HEK293 (cell line): ENCODE measurements around the gene DVL1.

ENCODE experiments used
- KLF10 ChIP-seq: fragments of 450-650 bp; IDR thresholded peaks from 2 replicates; pipeline ENCODE4 v1.5.1; 2018; ENCODE audit warnings: missing biosample characterization, mild to moderate bottlenecking, missing genetic modification characterization
- KLF8 ChIP-seq: fragments of 450-650 bp; formaldehyde crosslinking; IDR thresholded peaks from 2 replicates; pipeline ENCODE4 v1.5.1; 2016; ENCODE audit warnings: missing biosample characterization, missing genetic modification characterization
- ZBTB7A ChIP-seq: fragments of 450-650 bp; formaldehyde crosslinking; IDR thresholded peaks from 2 replicates; pipeline ENCODE4 v1.5.1; 2016; ENCODE audit warnings: low read depth, missing biosample characterization, missing genetic modification characterization
- ZNF24 ChIP-seq: fragments of 450-650 bp; formaldehyde crosslinking; IDR thresholded peaks from 2 replicates; pipeline ENCODE4 v1.5.1; 2016; ENCODE audit warnings: missing biosample characterization, missing genetic modification characterization
- ZNF324 ChIP-seq: fragments of 450-650 bp; formaldehyde crosslinking; IDR thresholded peaks from 2 replicates; pipeline ENCODE4 v1.5.1; 2016; ENCODE audit warnings: missing biosample characterization, missing genetic modification characterization
- ZNF473 ChIP-seq: fragments of 450-650 bp; formaldehyde crosslinking; IDR thresholded peaks from 2 replicates; pipeline ENCODE4 v1.5.1; 2017; ENCODE audit warnings: missing biosample characterization, missing genetic modification characterization
- ZNF521 ChIP-seq: fragments of 450-650 bp; formaldehyde crosslinking; IDR thresholded peaks from 2 replicates; pipeline ENCODE4 v1.5.1; 2017; ENCODE audit warnings: missing biosample characterization, mild to moderate bottlenecking, missing genetic modification characterization
- ZNF558 ChIP-seq: fragments of 450-650 bp; formaldehyde crosslinking; IDR thresholded peaks from 2 replicates; pipeline ENCODE4 v1.5.1; 2016; ENCODE audit warnings: missing biosample characterization, missing genetic modification characterization
- ZNF792 ChIP-seq: fragments of 450-650 bp; formaldehyde crosslinking; IDR thresholded peaks from 2 replicates; pipeline ENCODE4 v1.5.1; 2016; ENCODE audit warnings: missing biosample characterization, missing genetic modification characterization
- ZSCAN30 ChIP-seq: fragments of 450-650 bp; IDR thresholded peaks from 2 replicates; pipeline ENCODE4 v1.5.1; 2018; ENCODE audit warnings: missing biosample characterization, mild to moderate bottlenecking, missing genetic modification characterization, moderate library complexity
- TF ChIP-seq, protein P1 (sequence below): fragments of 450-650 bp; formaldehyde crosslinking; optimal IDR thresholded peaks from 2 replicates; pipeline ENCODE3; 2016; ENCODE audit warnings: missing biosample characterization, mild to moderate bottlenecking, missing genetic modification characterization
- TF ChIP-seq, protein P2 (sequence below): fragments of 450-650 bp; formaldehyde crosslinking; IDR thresholded peaks from 2 replicates; pipeline ENCODE4 v1.5.1; 2016; ENCODE audit warnings: missing biosample characterization, missing genetic modification characterization
- TF ChIP-seq, protein P3 (sequence below): fragments of 450-650 bp; formaldehyde crosslinking; IDR thresholded peaks from 2 replicates; pipeline ENCODE4 v1.5.1; 2016; ENCODE audit warnings: missing biosample characterization, missing genetic modification characterization

DNA sequence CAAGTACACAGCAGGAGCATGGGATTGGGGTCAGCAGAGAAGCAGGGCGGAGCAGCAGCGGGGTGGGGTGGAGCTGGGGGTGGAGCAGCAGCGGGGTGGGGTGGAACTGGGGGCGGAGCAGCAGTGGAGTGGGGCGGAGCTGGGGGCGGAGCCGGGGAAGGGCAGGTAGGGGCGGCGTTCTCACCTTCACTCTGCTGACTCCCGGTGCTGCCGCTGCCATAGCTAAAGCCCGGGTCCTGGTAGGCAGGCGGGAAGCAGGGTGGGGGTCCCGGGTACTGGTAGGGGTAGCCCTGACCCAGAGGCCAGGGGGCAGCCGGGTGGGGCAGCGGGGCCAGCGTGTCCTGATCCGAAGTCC lies 11.4 kb downstream of the DVL1 start:
- TF ChIP-seq, protein P1, sequence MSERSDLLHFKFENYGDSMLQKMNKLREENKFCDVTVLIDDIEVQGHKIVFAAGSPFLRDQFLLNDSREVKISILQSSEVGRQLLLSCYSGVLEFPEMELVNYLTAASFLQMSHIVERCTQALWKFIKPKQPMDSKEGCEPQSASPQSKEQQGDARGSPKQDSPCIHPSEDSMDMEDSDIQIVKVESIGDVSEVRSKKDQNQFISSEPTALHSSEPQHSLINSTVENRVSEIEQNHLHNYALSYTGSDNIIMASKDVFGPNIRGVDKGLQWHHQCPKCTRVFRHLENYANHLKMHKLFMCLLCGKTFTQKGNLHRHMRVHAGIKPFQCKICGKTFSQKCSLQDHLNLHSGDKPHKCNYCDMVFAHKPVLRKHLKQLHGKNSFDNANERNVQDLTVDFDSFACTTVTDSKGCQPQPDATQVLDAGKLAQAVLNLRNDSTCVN, result no peak
- TF ChIP-seq, protein P2, sequence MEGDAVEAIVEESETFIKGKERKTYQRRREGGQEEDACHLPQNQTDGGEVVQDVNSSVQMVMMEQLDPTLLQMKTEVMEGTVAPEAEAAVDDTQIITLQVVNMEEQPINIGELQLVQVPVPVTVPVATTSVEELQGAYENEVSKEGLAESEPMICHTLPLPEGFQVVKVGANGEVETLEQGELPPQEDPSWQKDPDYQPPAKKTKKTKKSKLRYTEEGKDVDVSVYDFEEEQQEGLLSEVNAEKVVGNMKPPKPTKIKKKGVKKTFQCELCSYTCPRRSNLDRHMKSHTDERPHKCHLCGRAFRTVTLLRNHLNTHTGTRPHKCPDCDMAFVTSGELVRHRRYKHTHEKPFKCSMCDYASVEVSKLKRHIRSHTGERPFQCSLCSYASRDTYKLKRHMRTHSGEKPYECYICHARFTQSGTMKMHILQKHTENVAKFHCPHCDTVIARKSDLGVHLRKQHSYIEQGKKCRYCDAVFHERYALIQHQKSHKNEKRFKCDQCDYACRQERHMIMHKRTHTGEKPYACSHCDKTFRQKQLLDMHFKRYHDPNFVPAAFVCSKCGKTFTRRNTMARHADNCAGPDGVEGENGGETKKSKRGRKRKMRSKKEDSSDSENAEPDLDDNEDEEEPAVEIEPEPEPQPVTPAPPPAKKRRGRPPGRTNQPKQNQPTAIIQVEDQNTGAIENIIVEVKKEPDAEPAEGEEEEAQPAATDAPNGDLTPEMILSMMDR, result no peak
- no peak for TF ChIP-seq ZNF24 (tag by site-specific recombination)
- TF ChIP-seq KLF8 (tag by site-specific recombination), result peak; percentile 79
- no peak for TF ChIP-seq ZNF558 (tag by site-specific recombination)
- no peak for TF ChIP-seq ZSCAN30 (tag by site-specific recombination)
- TF ChIP-seq ZNF521 (tag by site-specific recombination), result no peak
- TF ChIP-seq ZNF473 (tag by site-specific recombination), result no peak
- no peak for TF ChIP-seq ZBTB7A (tag by site-specific recombination)
- TF ChIP-seq KLF10, result no peak
- no peak for TF ChIP-seq ZNF324 (tag by site-specific recombination)
- TF ChIP-seq, protein P3, sequence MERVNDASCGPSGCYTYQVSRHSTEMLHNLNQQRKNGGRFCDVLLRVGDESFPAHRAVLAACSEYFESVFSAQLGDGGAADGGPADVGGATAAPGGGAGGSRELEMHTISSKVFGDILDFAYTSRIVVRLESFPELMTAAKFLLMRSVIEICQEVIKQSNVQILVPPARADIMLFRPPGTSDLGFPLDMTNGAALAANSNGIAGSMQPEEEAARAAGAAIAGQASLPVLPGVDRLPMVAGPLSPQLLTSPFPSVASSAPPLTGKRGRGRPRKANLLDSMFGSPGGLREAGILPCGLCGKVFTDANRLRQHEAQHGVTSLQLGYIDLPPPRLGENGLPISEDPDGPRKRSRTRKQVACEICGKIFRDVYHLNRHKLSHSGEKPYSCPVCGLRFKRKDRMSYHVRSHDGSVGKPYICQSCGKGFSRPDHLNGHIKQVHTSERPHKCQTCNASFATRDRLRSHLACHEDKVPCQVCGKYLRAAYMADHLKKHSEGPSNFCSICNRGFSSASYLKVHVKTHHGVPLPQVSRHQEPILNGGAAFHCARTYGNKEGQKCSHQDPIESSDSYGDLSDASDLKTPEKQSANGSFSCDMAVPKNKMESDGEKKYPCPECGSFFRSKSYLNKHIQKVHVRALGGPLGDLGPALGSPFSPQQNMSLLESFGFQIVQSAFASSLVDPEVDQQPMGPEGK, result 0 out of 2 replicates have a peak, but pooled peaks have one; percentile 20
- TF ChIP-seq ZNF792 (tag by site-specific recombination), result no peak
